Motor neuron (in vitro differentiated cells): Measurements from ENCODE around the gene DGUOK. TPM values are rescaled to one million over a fixed set of nuclear protein-coding genes. Genes with fewer than 3 reads are reported as not detected.
"Not testable (repeated sequence)": the region's sequence is repeated elsewhere in the genome, so short reads cannot be mapped to it uniquely, and the experiment has no call there.

Experiments
- ATAC-seq, 8 experiments: fragments of 200-7000 bp; cut with Tn5 transposase; replicated peaks in 6 of 8; 2 replicates each; pipeline ENCODE4 v1.8.0; 2021; ENCODE audit warnings: mild to moderate bottlenecking in 8 of 8, moderate library complexity in 8 of 8
- H3K27ac ChIP-seq, 2 donors: fragments of 250-450 bp; sonication (Bioruptor Pico); 2 replicates each; pipeline ENCODE4 v1.9.0; 2021; ENCODE audit warnings: antibody characterized with exemption in 2 of 2, mild to moderate bottlenecking in 2 of 2, moderate library complexity in 1 of 2
- H3K4me1 ChIP-seq, 2 donors: fragments of 250-450 bp; sonication (Bioruptor Pico); replicated peaks in 1 of 2; 2 replicates each; pipeline ENCODE4 v1.6.1; 2021; ENCODE audit warnings: antibody characterized with exemption in 2 of 2, mild to moderate bottlenecking in 2 of 2, moderate library complexity in 1 of 2
- H3K4me3 ChIP-seq, 5 donors: fragments of 250-450 bp; sonication (Bioruptor Pico); 2 replicates each; pipeline ENCODE4 v1.9.0; 2021; ENCODE audit warnings: antibody characterized with exemption in 5 of 5, mild to moderate bottlenecking in 5 of 5, moderate library complexity in 4 of 5
- WGBS, 10 experiments: fragments of 450-650 bp; shearing (Covaris generic); methylation state at CpG; one replicate each; pipeline ENCODE4 v1.0.0; 2022; 5-methylcytosine and 5-hydroxymethylcytosine counted together
- in situ Hi-C, 9 experiments: fragments of 400-800 bp; cut with MboI; loops; one replicate each; pipeline ENCODE4 v1.15.0; 2021; ENCODE audit warnings: low sequenced_read_pairs in 9 of 9, low pct_unique_long_range_greater_than_20kb in 2 of 9; ENCODE audit not compliant: unreplicated experiment in 9 of 9
- total RNA-seq, 8 experiments: library from RNA; unstranded; fragments of 300-600 nt; gene quantifications; 2 replicates each; pipeline versions ENCODE4 v1.2.3 to v1.2.4, GENCODE V29; 2022

Gene DGUOK
- total RNA-seq, 8 experiments from 2014 or later: 73.0 to 130 (median 109) TPM

DNA sequence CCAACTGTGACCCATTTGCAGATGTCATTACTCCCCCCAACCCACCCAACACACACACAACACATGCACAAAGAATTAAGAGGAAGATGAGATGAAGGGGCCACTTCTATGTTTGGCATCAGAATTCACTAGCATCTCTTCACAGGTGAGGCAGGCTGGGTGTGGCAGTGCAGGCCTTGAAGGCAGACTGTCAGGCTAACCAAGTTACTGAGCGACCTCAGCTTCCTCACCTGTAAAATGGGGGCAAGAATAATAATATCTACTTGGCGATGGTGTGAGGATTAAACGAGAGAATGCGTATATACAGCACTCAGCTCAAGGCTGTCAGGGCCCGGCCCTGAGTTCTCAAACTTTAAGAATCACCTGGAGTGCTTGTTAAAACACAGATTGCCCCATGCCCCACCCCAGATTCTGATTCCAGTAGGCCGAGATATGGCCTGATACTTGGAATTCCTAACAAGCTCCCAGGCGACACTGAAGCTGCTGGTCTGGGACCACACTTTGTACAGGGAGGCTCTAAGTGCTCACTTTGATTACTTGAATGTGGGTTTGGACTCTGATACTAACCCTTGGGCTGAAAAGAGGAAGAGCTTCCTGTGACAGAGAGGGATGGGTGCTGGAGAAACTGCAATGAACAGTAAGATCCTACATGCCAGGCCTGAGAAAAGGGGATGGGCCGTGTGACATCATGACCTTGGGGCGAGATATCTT lies 32.8 kb upstream of the DGUOK start:
- Histone ChIP-seq H3K27ac (no peak overlapping the region), H3K4me3 (no peak overlapping the region), H3K4me1 (no peaks in the 10 kb centered on the region)
- ATAC-seq: no peak
- WGBS, 10 experiments: 67 to 100% (median 87%) methylated on average over 1 to 5 of the region's 9 CpGs
- in situ Hi-C loops: no loop called here

DNA sequence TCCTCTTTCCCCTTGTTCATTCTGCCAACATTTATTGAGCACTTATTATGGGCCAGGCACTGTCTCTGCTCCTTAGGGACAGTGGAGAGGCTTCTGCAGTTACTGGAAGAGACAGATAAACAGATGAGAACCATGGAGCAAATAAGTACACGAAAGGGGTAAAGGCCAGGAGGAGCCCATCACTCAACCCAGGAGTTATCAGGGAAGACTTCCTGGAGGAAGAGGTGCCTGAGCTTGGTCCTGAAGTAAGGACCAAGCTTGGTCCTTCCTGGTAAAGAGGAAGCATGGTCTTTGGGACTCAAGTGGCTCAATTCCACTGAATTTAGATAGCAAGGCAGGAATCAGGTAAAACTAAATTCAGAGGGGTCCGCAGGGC lies 32.2 kb upstream of the DGUOK start:
- Histone ChIP-seq H3K4me1 (no peaks in the 10 kb centered on the region), H3K4me3 (no peak overlapping the region), H3K27ac (no peak overlapping the region)
- 60 to 100% (median 92%) methylated on average over 1 of the region's 2 CpGs; no CpG with 5 or more reads in 2 of the 10 experiments for WGBS, 10 experiments
- no peak for ATAC-seq
- in situ Hi-C loops: no loop called here

DNA sequence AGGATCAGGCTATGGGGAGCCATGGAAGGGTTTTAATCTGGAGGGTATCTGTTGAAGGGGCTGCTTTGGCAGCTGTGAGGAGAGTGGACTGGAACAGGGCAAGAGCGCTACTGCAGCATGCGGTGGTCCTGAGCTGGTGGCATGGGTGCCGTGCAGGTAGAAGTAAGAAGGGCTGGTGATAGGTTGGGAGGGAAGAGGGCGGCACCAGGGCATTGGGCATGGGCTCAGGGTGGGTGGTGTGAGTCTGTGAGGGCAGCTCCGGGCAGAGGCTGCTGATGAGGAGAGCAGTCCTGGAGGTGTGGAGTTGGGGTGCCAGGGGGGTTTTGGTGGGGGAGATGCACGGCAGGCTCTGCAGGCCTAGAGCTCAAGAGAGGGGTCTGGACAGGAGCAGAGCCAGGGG lies 31.8 kb upstream of the DGUOK start:
- in situ Hi-C loops: no loop called here
- no peak for ATAC-seq
- H3K27ac ChIP-seq: no peak overlapping the region
- H3K4me3 ChIP-seq: no peak overlapping the region
- WGBS, 10 experiments: 85 to 100% (median 100%) methylated on average over 2 of the region's 6 CpGs; no CpG with 5 or more reads in 7 of the 10 experiments
- no peaks in the 10 kb centered on the region for H3K4me1 ChIP-seq

DNA sequence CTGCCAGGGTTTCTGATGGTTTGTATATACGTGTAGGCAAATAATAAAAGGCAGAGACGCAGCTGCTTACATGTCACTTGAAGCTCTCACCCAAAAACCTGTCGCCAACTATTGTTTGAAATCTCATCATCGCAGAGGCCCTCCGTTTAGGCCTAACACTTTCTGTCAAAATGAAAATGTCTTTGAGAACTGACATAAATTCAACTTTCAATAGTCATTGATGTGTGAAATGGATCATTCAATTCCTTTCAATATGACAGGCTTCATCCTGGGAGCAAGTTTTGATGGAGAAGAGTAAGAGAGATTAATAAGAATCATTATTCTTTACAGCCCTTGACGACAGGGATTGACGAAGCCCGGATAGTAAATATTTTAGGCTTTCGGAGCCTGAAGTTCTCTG lies 31.2 kb upstream of the DGUOK start:
- 72 to 91% (median 86%) methylated on average over 4 to 9 of the region's 9 CpGs; no CpG with 5 or more reads in 2 of the 10 experiments for WGBS, 10 experiments
- no peaks in the 10 kb centered on the region for H3K4me1 ChIP-seq
- in situ Hi-C loops: no loop called here
- H3K27ac ChIP-seq: no peak overlapping the region
- no peak overlapping the region for H3K4me3 ChIP-seq
- ATAC-seq: no peak

DNA sequence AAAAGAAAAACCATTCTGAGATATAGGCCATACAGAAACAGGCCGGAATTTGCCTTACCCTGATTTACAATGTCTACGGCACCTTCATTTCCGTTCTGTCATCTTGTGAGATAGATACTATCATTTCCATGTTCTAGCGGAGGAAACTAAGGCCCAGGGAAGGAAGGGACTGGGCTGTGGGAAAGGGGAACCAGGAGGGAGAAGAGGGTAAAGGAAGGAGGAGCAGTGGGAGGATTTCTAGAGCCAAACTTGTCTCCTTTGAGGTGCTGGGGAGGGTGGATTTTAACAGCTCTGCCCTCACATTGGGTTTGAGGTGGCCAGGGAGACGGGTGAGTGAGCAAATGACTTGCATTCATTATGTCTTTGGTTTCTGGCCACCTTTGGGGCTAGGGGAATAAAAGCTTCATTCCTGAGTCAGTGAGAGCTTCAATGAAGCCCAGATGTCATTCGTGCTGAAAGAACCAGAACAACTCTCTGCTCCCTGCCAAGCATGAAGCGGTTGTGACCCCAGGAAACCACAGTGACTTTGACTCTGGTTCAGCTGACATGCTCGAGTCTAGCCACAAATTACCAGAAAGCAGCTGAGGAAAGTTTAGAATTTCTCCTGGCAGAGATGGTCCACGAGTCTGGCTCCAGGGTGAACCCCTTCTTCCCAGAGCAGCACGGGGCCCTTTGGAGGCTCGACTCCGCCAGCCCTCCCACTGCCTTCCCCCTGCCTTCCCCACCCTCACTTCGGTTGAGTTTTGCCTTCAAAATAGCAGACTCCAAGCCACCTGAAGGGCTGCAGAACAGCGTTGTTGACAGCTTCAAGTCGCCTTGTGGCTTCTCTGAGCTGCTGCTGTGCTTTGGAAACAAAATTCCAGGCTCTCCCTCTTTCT lies 30.1 kb upstream of the DGUOK start:
- 45 to 100% (median 78%) methylated on average over 1 to 7 of the region's 15 CpGs; no CpG with 5 or more reads in 2 of the 10 experiments for WGBS, 10 experiments
- ATAC-seq: no peak
- in situ Hi-C loops: no loop called here
- no peak overlapping the region for H3K4me3 ChIP-seq
- H3K4me1 ChIP-seq: no peaks in the 10 kb centered on the region
- no peak overlapping the region for H3K27ac ChIP-seq

- no peaks in the 10 kb centered on the region for H3K4me1 ChIP-seq
- ATAC-seq: no peak
- H3K4me3 ChIP-seq: no peak overlapping the region
- H3K27ac ChIP-seq: no peak overlapping the region
- in situ Hi-C loops: no loop called here
- 20 to 83% (median 63%) methylated on average over 1 to 2 of the region's 4 CpGs; no CpG with 5 or more reads in 6 of the 10 experiments for WGBS, 10 experiments
Observed at GRCh38 chr2:73897240-73897583, 29.5 kb upstream of the DGUOK start.

DNA sequence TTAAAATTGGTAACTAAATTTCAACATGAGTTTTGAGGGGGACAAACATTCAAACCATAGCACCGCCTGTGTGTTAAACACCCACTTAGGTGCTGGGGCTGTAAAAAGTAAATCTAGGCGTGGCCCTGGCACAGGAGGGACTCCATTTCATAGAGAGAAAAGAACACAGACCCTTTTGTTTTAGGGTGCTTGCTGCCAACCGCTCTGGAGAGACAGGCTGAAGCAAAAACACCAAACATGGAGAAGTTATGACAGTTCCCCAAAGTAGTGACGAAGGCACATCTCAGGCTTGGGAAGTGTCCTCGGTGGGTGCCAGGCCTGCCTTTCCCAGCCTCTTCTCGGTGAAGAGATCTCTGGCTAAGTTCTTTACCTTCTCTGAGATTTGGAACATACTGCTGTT lies 28.7 kb upstream of the DGUOK start:
- in situ Hi-C loops: no loop called here
- WGBS, 10 experiments: 69 to 100% (median 77%) methylated on average over 1 to 5 of the region's 6 CpGs; no CpG with 5 or more reads in 4 of the 10 experiments
- Histone ChIP-seq H3K27ac (no peak overlapping the region), H3K4me1 (no peaks in the 10 kb centered on the region), H3K4me3 (no peak overlapping the region)
- no peak for ATAC-seq

DNA sequence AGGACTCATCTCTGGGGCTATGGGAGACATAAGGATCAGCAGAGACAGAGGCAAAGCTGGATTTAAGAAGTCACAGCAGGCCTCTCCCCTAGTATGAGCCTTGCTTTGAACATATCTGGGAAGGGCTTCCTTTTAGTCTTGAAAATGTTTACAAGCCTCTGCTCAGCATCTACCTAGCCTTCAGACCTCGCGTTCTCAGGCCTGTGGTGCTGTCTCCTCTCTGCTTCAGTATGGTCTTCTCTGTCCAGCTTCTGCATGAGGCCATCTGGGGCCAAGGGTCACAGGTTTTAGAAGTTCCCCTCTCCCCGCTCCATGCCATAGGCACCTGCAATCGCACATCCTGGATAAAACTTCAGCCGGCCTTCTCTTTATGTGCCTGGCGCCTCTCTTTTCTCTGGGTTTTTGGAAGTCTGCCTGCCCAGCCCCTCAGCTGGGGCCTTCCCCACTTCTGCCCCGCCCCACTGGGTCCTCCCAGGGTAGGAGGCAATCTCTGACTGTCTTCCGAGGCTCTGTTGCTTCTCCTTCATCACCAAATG lies 26.8 kb upstream of the DGUOK start:
- WGBS, 10 experiments: 20 to 100% (median 63%) methylated on average over 1 to 3 of the region's 8 CpGs; no CpG with 5 or more reads in 6 of the 10 experiments
- no peak for ATAC-seq
- no peaks in the 10 kb centered on the region for H3K4me1 ChIP-seq
- H3K4me3 ChIP-seq: no peak overlapping the region
- no peak overlapping the region for H3K27ac ChIP-seq
- in situ Hi-C loops: no loop called here

- in situ Hi-C loops: no loop called here
- Histone ChIP-seq H3K4me1 (no peaks in the 10 kb centered on the region), H3K27ac (no peak overlapping the region), H3K4me3 (no peak overlapping the region)
- WGBS, 10 experiments: 91% methylated on average over 6 of the region's 10 CpGs; no CpG with 5 or more reads in 9 of the 10 experiments
- no peak for ATAC-seq
Observed at GRCh38 chr2:73901143-73901542, 25.5 kb upstream of the DGUOK start.

DNA sequence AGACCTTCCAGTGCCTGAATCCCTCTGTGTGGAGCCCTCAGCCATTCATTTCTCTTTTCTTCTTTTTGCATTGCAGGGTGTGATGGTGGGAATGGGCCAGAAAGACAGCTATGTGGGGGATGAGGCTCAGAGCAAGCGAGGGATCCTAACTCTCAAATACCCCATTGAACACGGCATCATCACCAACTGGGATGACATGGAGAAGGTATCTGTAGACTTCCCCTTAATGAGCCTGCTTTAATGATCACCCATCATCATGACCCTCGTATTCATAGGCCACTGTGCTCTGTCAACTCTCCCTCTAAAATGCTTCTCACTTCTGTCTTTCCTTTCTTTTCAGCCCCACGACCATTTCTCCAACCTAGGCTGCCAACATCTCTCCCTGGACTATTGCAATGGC lies 24.4 kb upstream of the DGUOK start:
- ATAC-seq: no peak
- 0 to 74% (median 61%) methylated on average over 1 to 4 of the region's 4 CpGs; no CpG with 5 or more reads in 4 of the 10 experiments for WGBS, 10 experiments

GRCh38 chr2:73903313-73903712 lies 23.4 kb upstream of the DGUOK start:
- WGBS, 10 experiments: 25 to 100% (median 72%) methylated on average over 1 to 4 of the region's 4 CpGs; no CpG with 5 or more reads in 2 of the 10 experiments
- Histone ChIP-seq H3K4me3 (no peak overlapping the region), H3K4me1 (no peaks in the 10 kb centered on the region), H3K27ac (no peak overlapping the region)
- in situ Hi-C loops: no loop called here
- ATAC-seq: no peak

More for the DNA sequence above, 24.4 kb upstream of the DGUOK start:
- H3K27ac ChIP-seq: no peak overlapping the region
- in situ Hi-C loops: no loop called here
- H3K4me3 ChIP-seq: no peak overlapping the region
- no peaks in the 10 kb centered on the region for H3K4me1 ChIP-seq

DNA sequence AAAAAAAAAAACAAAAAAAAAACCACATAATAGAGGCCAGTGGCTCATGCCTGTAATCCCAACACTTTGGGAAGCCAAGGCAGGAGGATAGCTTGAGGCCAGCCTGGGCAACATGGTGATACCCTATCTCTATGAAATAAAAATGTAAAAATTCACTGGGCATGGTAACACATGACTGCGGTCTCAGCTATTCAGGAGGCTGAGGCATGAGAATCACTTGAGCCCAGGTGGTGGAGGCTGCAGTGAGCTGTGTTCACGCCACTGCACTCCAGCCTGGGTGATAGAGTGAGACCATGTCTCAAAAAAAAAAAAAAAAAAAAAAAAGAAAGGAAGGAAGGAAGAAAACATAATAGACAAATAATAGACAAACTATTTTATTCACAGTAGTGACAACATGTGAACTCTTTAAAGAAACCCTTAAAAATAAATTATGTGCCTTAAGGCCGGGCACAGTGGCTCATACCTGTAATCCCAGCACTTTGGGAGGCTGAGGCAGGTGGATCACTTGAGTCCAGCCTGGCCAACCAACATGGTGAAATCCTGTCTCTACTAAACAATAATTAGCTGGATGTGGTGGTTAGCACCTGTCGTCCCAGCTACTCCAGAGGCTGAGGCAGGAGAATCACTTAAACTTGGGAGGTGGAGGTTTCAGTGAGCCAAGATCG lies 22.6 kb upstream of the DGUOK start:
- H3K4me3 ChIP-seq, in situ Hi-C loops, H3K27ac ChIP-seq, H3K4me1 ChIP-seq, ATAC-seq: not testable (repeated sequence)
- 69 to 94% (median 90%) methylated on average over 2 to 5 of the region's 5 CpGs for WGBS, 10 experiments

- 40 to 95% (median 82%) methylated on average over 1 of the region's 1 CpG for WGBS, 10 experiments
Observed at GRCh38 chr2:73904952-73905351, 21.7 kb upstream of the DGUOK start.

More at GRCh38 chr2:73904952-73905351, 21.7 kb upstream of the DGUOK start:
- no peaks in the 10 kb centered on the region for H3K4me1 ChIP-seq
- no peak for ATAC-seq
- no peak overlapping the region for H3K27ac ChIP-seq
- in situ Hi-C loops: no loop called here
- H3K4me3 ChIP-seq: no peak overlapping the region
